ENCODE data around the gene CSNK1A1. TPM values are rescaled to one million over a fixed set of nuclear protein-coding genes. Genes with fewer than 3 reads are reported as not detected.
A peak's percentile ranks its signal among the peaks of the same experiment; 100 is the strongest.
"Not testable (repeated sequence)": the region's sequence is repeated elsewhere in the genome, so short reads cannot be mapped to it uniquely, and the experiment has no call there.

Gene CSNK1A1
- total RNA-seq, 4 donors from 2014 or later, result 157 to 252 (median 215) TPM

DNA sequence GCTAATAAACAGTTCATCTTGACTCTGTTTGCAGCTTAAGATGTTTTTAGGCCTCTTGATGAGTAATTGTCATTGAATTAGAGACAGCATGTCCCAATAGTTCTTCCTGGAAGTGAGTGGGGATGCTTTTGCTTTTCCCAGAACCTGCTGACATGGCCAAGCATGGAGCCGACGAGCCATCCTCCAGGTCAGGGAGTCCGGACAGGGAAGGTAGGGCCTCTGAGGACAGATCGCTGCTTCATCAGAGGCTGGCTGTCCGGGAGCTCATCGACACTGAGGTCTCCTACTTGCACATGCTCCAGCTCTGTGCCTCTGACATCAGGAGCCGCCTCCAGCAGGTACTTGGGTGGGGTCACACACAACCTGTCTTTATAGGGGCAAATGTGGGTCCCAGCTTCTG is 46.4 kb upstream of the CSNK1A1 start:
- no peaks in the 10 kb centered on the region for H3K27me3 ChIP-seq
- H3K27ac ChIP-seq, result peak overlapping the region; percentile 10 to 73 (median 30)
- TF ChIP-seq, protein P1, sequence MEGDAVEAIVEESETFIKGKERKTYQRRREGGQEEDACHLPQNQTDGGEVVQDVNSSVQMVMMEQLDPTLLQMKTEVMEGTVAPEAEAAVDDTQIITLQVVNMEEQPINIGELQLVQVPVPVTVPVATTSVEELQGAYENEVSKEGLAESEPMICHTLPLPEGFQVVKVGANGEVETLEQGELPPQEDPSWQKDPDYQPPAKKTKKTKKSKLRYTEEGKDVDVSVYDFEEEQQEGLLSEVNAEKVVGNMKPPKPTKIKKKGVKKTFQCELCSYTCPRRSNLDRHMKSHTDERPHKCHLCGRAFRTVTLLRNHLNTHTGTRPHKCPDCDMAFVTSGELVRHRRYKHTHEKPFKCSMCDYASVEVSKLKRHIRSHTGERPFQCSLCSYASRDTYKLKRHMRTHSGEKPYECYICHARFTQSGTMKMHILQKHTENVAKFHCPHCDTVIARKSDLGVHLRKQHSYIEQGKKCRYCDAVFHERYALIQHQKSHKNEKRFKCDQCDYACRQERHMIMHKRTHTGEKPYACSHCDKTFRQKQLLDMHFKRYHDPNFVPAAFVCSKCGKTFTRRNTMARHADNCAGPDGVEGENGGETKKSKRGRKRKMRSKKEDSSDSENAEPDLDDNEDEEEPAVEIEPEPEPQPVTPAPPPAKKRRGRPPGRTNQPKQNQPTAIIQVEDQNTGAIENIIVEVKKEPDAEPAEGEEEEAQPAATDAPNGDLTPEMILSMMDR (IDR thresholded peaks at IDR 0.05 in 4 of 5, conservative IDR thresholded peaks at IDR 0.05 in 1 of 5), result no peak
- TF ChIP-seq POLR2A (IDR thresholded peaks at IDR 0.05), result no peak
- ATAC-seq (peak in 1 of 2 donors; percentile 27), DNase-seq (no peak)
- H3K4me3 ChIP-seq, result no peak overlapping the region
- peaks cover 0 to 37% of the 10 kb centered on the region in 2 donors for H3K4me1 ChIP-seq
- H3K9me3 ChIP-seq, result no peaks in the 10 kb centered on the region
- in situ Hi-C loops (cut with MboI; ENCODE audit: low sequenced_read_pairs in 4 of 4), result loop anchor here in 1 of 4 donors (25.0 kb wide), 1 partner anchor 435 kb away; no protein-coding TSS in a partner anchor
- intact Hi-C loops (cut with DNase I; ENCODE audit: low total_unique reads), result no loop called here
- peaks cover 0 to 11% of the 10 kb centered on the region in 2 donors for H3K36me3 ChIP-seq

DNA sequence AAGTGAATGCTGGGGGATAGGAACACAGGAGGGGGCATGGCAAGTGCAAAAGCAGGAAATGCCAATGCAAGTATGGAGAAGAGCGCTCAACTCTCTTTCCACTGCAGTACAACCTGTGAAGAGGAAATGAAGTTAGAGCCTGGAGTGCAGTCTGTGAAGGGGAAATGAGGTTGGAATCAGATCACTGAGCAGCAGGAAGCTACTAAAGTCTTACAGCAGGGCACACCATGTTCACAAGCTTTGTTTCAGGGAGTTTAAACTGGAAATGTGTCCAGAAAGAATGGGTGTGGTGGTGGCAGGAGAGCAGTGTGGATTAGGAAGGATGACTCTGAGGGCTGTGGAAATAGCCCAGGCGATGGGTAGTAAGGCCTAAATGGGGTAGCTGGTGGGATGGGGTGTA is 45.5 kb upstream of the CSNK1A1 start:
- Histone ChIP-seq H3K27me3 (no peaks in the 10 kb centered on the region), H3K4me1 (peaks cover 0 to 37% of the 10 kb centered on the region in 2 donors), H3K9me3 (no peaks in the 10 kb centered on the region), H3K36me3 (peaks cover 0 to 10% of the 10 kb centered on the region in 2 donors), H3K27ac (peak overlapping the region; percentile 12 to 73 (median 44)), H3K4me3 (no peak overlapping the region)
- intact Hi-C loops (cut with DNase I; ENCODE audit: low total_unique reads) (no loop called here), in situ Hi-C loops (cut with MboI; ENCODE audit: low sequenced_read_pairs in 4 of 4) (loop anchor here in 1 of 4 donors (25.0 kb wide), 1 partner anchor 434 kb away; no protein-coding TSS in a partner anchor)
- ATAC-seq, result peak; percentile 25 to 67
- TF ChIP-seq POLR2A (IDR thresholded peaks at IDR 0.05), result no peak
- TF ChIP-seq, protein P1 (IDR thresholded peaks at IDR 0.05 in 4 of 5, conservative IDR thresholded peaks at IDR 0.05 in 1 of 5), result no peak
- no peak for DNase-seq

DNA sequence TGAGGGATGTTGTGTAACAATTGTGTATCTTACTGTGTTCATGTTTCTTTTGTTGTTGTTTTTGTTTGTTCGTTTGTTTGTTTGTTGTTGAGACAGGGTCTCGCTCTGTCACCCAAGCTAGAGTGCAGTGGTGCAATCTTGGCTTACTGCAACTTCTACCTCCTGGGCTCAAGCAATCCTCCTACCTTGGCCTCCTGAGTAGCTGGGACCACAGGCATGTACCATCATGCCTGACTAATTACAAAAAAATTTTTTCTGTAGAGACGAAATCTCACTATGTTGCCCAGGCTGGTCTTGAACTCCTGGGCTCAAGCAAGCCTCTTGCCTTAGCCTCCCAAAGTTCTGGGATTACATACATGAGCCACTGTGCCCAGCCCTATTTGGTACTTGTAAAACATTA is 43.9 kb upstream of the CSNK1A1 start:
- in situ Hi-C loops (cut with MboI; ENCODE audit: low sequenced_read_pairs in 4 of 4), result loop anchor here in 1 of 4 donors (25.0 kb wide), 1 partner anchor 433 kb away; no protein-coding TSS in a partner anchor
- peaks cover 0 to 33% of the 10 kb centered on the region in 2 donors for H3K4me1 ChIP-seq
- H3K4me3 ChIP-seq; DNase-seq; H3K9me3 ChIP-seq; intact Hi-C loops (cut with DNase I; ENCODE audit: low total_unique reads); H3K36me3 ChIP-seq; H3K27me3 ChIP-seq; ATAC-seq: not testable (repeated sequence)
- H3K27ac ChIP-seq, result peak overlapping the region in 1 of 4 donors; percentile 73

DNA sequence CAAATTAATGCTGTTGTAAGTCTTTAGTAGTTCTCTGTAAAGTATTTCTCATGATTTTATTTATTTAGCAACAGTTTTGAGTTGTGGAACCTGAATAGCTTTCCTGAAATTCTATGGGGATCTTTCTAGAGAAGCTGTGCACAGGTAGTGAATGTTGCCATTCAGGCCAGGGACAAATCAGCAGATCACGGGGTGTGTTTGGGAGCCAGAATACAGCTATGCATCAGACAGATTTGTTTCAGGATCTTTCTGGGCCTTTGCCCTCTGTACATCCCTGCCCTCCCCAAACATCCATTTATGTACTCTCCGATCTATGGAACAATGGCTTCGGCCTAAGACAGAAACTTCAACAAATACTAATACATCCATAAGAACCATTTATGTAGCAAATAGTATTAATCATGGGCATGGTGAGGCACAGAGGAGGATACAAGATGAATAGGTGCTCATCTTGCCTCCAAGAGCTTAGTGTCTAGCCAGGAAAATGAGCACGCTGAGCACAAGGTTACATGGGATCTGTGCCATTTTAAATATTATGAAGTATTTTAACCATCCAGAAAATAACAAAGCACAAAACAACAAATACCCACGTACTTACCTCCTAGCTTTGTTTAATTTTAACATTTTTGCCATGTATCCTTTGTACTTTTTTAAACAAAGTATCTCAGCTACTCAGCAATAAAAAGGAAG is 43.1 kb upstream of the CSNK1A1 start:
- H3K27me3 ChIP-seq, result no peaks in the 10 kb centered on the region
- no peak for DNase-seq
- H3K36me3 ChIP-seq, result no peaks in the 10 kb centered on the region
- H3K4me3 ChIP-seq, result no peak overlapping the region
- in situ Hi-C loops (cut with MboI; ENCODE audit: low sequenced_read_pairs in 4 of 4), result loop anchor here in 1 of 4 donors (25.0 kb wide), 1 partner anchor 432 kb away; no protein-coding TSS in a partner anchor
- no peak for TF ChIP-seq POLR2A (IDR thresholded peaks at IDR 0.05)
- TF ChIP-seq, protein P1 (IDR thresholded peaks at IDR 0.05 in 4 of 5, conservative IDR thresholded peaks at IDR 0.05 in 1 of 5), result no peak
- intact Hi-C loops (cut with DNase I; ENCODE audit: low total_unique reads), result no loop called here
- no peak for ATAC-seq
- peaks cover 0 to 26% of the 10 kb centered on the region in 2 donors for H3K4me1 ChIP-seq
- H3K9me3 ChIP-seq, result no peaks in the 10 kb centered on the region
- H3K27ac ChIP-seq, result peak overlapping the region in 1 of 4 donors; percentile 24

DNA sequence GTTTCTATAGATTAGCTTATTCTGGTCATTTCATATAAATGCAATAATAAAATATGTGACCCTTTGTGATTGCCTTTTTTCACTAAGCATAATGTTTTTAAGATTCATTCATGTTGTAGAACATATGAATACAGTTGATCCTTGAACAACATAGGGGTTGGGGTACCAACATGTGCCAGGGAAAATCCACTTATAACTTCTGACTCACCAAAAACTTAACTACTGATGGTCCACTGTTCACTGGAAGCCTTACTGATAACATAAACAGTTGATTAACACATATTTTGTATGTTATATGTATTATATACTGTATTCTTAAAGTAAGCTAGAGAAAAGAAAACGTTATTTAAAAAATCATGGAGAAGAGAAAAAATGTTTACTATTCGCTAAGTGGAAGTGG is 42.1 kb upstream of the CSNK1A1 start:
- no peak for ATAC-seq
- no peak for DNase-seq
- TF ChIP-seq, protein P1 (IDR thresholded peaks at IDR 0.05 in 4 of 5, conservative IDR thresholded peaks at IDR 0.05 in 1 of 5), result no peak
- TF ChIP-seq POLR2A (IDR thresholded peaks at IDR 0.05), result no peak
- H3K36me3 ChIP-seq, result no peaks in the 10 kb centered on the region
- H3K27ac ChIP-seq, result no peak overlapping the region
- intact Hi-C loops (cut with DNase I; ENCODE audit: low total_unique reads) (no loop called here), in situ Hi-C loops (cut with MboI; ENCODE audit: low sequenced_read_pairs in 4 of 4) (loop anchor here in 1 of 4 donors (25.0 kb wide), 1 partner anchor 431 kb away; no protein-coding TSS in a partner anchor)
- no peaks in the 10 kb centered on the region for H3K27me3 ChIP-seq
- H3K4me1 ChIP-seq, result peaks cover 0 to 26% of the 10 kb centered on the region in 2 donors
- H3K4me3 ChIP-seq, result no peak overlapping the region
- no peaks in the 10 kb centered on the region for H3K9me3 ChIP-seq
